Measurements from ENCODE around the gene FCAMR.

The FCAMR gene

GRCh38 chr1:206970446-206970845, at the start of gene FCAMR:
Gene FCAMR (minus strand): TSS chr1:206970460. CDS start chr1:206970125, 335 bp downstream.
- ATAC-seq (ENCODE audit: low read depth) (no peak), DNase-seq (ENCODE audit: low spot score) (no peak)
- no peak within 1 kb of the TSS for H3K27ac ChIP-seq (ENCODE audit: poor library complexity, severe bottlenecking)
- no peaks in the 10 kb centered on the region for H3K36me3 ChIP-seq (ENCODE audit: low read depth)
- no peaks in the 10 kb centered on the region for H3K9me3 ChIP-seq (ENCODE audit: severe bottlenecking)
- H3K27me3 ChIP-seq (ENCODE audit: insufficient read depth, poor library complexity, severe bottlenecking), result no peaks in the 10 kb centered on the region
- H3K4me3 ChIP-seq (ENCODE audit: severe bottlenecking), result no peak within 1 kb of the TSS
- no peak for TF ChIP-seq CTCF (IDR thresholded peaks at IDR 0.05; ENCODE audit: poor library complexity, severe bottlenecking)
- H3K4me1 ChIP-seq (ENCODE audit: insufficient read depth, poor library complexity, severe bottlenecking), result no peaks in the 10 kb centered on the region

GRCh38 chr1:207019661-207020060, 49.4 kb upstream of the FCAMR start:
- H3K27me3 ChIP-seq (ENCODE audit: insufficient read depth, poor library complexity, severe bottlenecking), result no peaks in the 10 kb centered on the region
- H3K36me3 ChIP-seq (ENCODE audit: low read depth), result peaks cover 42% of the 10 kb centered on the region
- ATAC-seq (ENCODE audit: low read depth) (no peak), DNase-seq (ENCODE audit: low spot score) (no peak)
- no peaks in the 10 kb centered on the region for H3K9me3 ChIP-seq (ENCODE audit: severe bottlenecking)
- no peak for TF ChIP-seq CTCF (IDR thresholded peaks at IDR 0.05; ENCODE audit: poor library complexity, severe bottlenecking)
- H3K27ac ChIP-seq (ENCODE audit: poor library complexity, severe bottlenecking), result peak overlapping the region; percentile 97
- H3K4me3 ChIP-seq (ENCODE audit: severe bottlenecking), result no peak overlapping the region
- peaks cover 48% of the 10 kb centered on the region for H3K4me1 ChIP-seq (ENCODE audit: insufficient read depth, poor library complexity, severe bottlenecking)

- H3K4me3 ChIP-seq (ENCODE audit: severe bottlenecking), result no peak overlapping the region
- no peak for TF ChIP-seq CTCF (IDR thresholded peaks at IDR 0.05; ENCODE audit: poor library complexity, severe bottlenecking)
- H3K36me3 ChIP-seq (ENCODE audit: low read depth), result peaks cover 37% of the 10 kb centered on the region
- ATAC-seq (ENCODE audit: low read depth), result no peak
- peak overlapping the region; percentile 97 for H3K27ac ChIP-seq (ENCODE audit: poor library complexity, severe bottlenecking)
- H3K4me1 ChIP-seq (ENCODE audit: insufficient read depth, poor library complexity, severe bottlenecking), result peaks cover 48% of the 10 kb centered on the region
- H3K27me3 ChIP-seq (ENCODE audit: insufficient read depth, poor library complexity, severe bottlenecking), result no peaks in the 10 kb centered on the region
- no peak for DNase-seq (ENCODE audit: low spot score)
- H3K9me3 ChIP-seq (ENCODE audit: severe bottlenecking), result no peaks in the 10 kb centered on the region
These were observed 48.9 kb upstream of the FCAMR start for GRCh38 chr1:207019161-207019560.

GRCh38 chr1:207018707-207019106, 48.4 kb upstream of the FCAMR start:
- TF ChIP-seq CTCF (IDR thresholded peaks at IDR 0.05; ENCODE audit: poor library complexity, severe bottlenecking), result no peak
- Histone ChIP-seq H3K4me3 (ENCODE audit: severe bottlenecking) (no peak overlapping the region), H3K27me3 (ENCODE audit: insufficient read depth, poor library complexity, severe bottlenecking) (no peaks in the 10 kb centered on the region), H3K27ac (ENCODE audit: poor library complexity, severe bottlenecking) (peak overlapping the region; percentile 97), H3K4me1 (ENCODE audit: insufficient read depth, poor library complexity, severe bottlenecking) (peaks cover 48% of the 10 kb centered on the region), H3K36me3 (ENCODE audit: low read depth) (peaks cover 33% of the 10 kb centered on the region), H3K9me3 (ENCODE audit: severe bottlenecking) (no peaks in the 10 kb centered on the region)
- no peak for ATAC-seq (ENCODE audit: low read depth)
- DNase-seq (ENCODE audit: low spot score), result no peak

- no peak for TF ChIP-seq CTCF (IDR thresholded peaks at IDR 0.05; ENCODE audit: poor library complexity, severe bottlenecking)
- Histone ChIP-seq H3K27me3 (ENCODE audit: insufficient read depth, poor library complexity, severe bottlenecking) (no peaks in the 10 kb centered on the region), H3K36me3 (ENCODE audit: low read depth) (peaks cover 24% of the 10 kb centered on the region), H3K4me1 (ENCODE audit: insufficient read depth, poor library complexity, severe bottlenecking) (peaks cover 48% of the 10 kb centered on the region), H3K27ac (ENCODE audit: poor library complexity, severe bottlenecking) (peak overlapping the region; percentile 97), H3K4me3 (ENCODE audit: severe bottlenecking) (no peak overlapping the region), H3K9me3 (ENCODE audit: severe bottlenecking) (no peaks in the 10 kb centered on the region)
- DNase-seq (ENCODE audit: low spot score) (no peak), ATAC-seq (ENCODE audit: low read depth) (0 out of 3 replicates have a peak, but pooled peaks have one; percentile 5)
These were observed 47.6 kb upstream of the FCAMR start for GRCh38 chr1:207017615-207018559.
